ENCODE data around the gene UMOD. TPM values are rescaled to one million over a fixed set of nuclear protein-coding genes. Genes with fewer than 3 reads are reported as not detected.
A peak's percentile ranks its signal among the peaks of the same experiment; 100 is the strongest.

Gene UMOD
- total and polyA plus RNA-seq, 9 of the 15 experiments (the other 6 are each of a cell fraction or from before 2014, with no cell fraction given), result not detected

DNA sequence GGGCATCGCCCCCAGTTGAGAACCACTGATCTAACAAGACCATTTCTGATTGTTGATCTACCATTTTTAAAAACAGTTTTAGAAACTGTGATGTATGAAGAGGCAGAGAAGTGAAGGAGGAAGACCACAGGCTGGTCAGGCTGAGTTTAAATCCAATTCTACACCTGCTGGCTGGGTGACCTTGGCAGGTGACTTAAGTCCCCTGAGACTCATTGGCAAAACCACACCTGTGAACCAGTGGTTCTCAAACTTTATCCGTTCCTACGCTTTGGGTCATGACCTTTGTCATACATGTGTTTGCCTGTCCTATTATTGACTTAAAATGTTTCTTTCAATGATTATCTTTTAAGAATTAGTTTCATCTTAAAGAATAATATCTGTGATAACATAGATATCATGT, 27.5 kb downstream of the UMOD start:
- CTCF ChIA-PET (ENCODE audit: low intra/inter-chr PET ratio), result no interaction called here
- Histone ChIP-seq H4K20me1 (replicated peaks; ENCODE audit: control insufficient read depth, insufficient read depth, low read length) (no peaks in the 10 kb centered on the region), H3K4me3 (no peak overlapping the region), H3K4me2 (ENCODE audit: insufficient read depth, low read length) (no peak overlapping the region), H3K9me1 (ENCODE audit: control insufficient read depth, insufficient read depth, low read length) (no peaks in the 10 kb centered on the region), H3K27me3 (ENCODE audit: control insufficient read depth in 2 of 2, insufficient read depth in 2 of 2, low read length in 2 of 2) (peaks cover 0 to 12% of the 10 kb centered on the region in 2 experiments; a peak in 2 of 5 replicates), H3K79me2 (ENCODE audit: control insufficient read depth, insufficient read depth, low read length) (no peaks in the 10 kb centered on the region), H2AFZ (ENCODE audit: low read depth, low read length) (no peak overlapping the region), H3K27ac (ENCODE audit: extremely low read depth, low read depth, low read length) (no peak overlapping the region), H3K4me1 (replicated peaks in 1 of 2; ENCODE audit: control insufficient read depth in 2 of 2, insufficient read depth in 2 of 2, low read length in 2 of 2) (no peaks in the 10 kb centered on the region), H3K36me3 (ENCODE audit: control insufficient read depth, insufficient read depth, low read length) (no peaks in the 10 kb centered on the region), H3K9ac (ENCODE audit: insufficient read depth in 1 of 2, low read depth in 2 of 2, low read length in 2 of 2) (no peak overlapping the region), H3K9me3 (replicated peaks; ENCODE audit: control insufficient read depth, insufficient read depth, low read depth, low read length) (no peaks in the 10 kb centered on the region)
- TF ChIP-seq ZNF699 (CRISPR knock-in tag; IDR thresholded peaks at IDR 0.05; ENCODE audit: insufficient replicate concordance), result no peak
- TF ChIP-seq TRIM28 (IDR thresholded peaks at IDR 0.05), result no peak
- ATAC-seq (no peak), DNase-seq (ENCODE audit: extremely low read depth in 1 of 4, low spot score in 3 of 4) (no peak), FAIRE-seq (no peak)
- in situ Hi-C loops (cut with MboI), result no loop called here
- intact Hi-C loops (cut with micrococcal nuclease), result no loop called here
- WGBS (ENCODE audit: insufficient coverage, low coverage, missing lambda C conversion rate), result 0% methylated on average over 3 of the region's 3 CpGs
- no TSS peak for BruUV-seq (replicated peaks)
- POLR2A ChIA-PET, result no interaction called here

- Histone ChIP-seq H4K20me1 (replicated peaks; ENCODE audit: control insufficient read depth, insufficient read depth, low read length) (no peaks in the 10 kb centered on the region), H2AFZ (ENCODE audit: low read depth, low read length) (no peak overlapping the region), H3K79me2 (ENCODE audit: control insufficient read depth, insufficient read depth, low read length) (no peaks in the 10 kb centered on the region), H3K4me1 (replicated peaks in 1 of 2; ENCODE audit: control insufficient read depth in 2 of 2, insufficient read depth in 2 of 2, low read length in 2 of 2) (no peaks in the 10 kb centered on the region), H3K9ac (ENCODE audit: insufficient read depth in 1 of 2, low read depth in 2 of 2, low read length in 2 of 2) (peak overlapping the region in 1 of 2 experiments; percentile 19; a peak in 1 of 4 replicates), H3K4me2 (ENCODE audit: insufficient read depth, low read length) (no peak overlapping the region), H3K27ac (ENCODE audit: extremely low read depth, low read depth, low read length) (no peak overlapping the region), H3K9me1 (ENCODE audit: control insufficient read depth, insufficient read depth, low read length) (no peaks in the 10 kb centered on the region), H3K36me3 (ENCODE audit: control insufficient read depth, insufficient read depth, low read length) (no peaks in the 10 kb centered on the region), H3K27me3 (ENCODE audit: control insufficient read depth in 2 of 2, insufficient read depth in 2 of 2, low read length in 2 of 2) (peaks cover 0 to 12% of the 10 kb centered on the region in 2 experiments; a peak in 2 of 5 replicates), H3K9me3 (replicated peaks; ENCODE audit: control insufficient read depth, insufficient read depth, low read depth, low read length) (no peaks in the 10 kb centered on the region), H3K4me3 (no peak overlapping the region)
- CTCF ChIA-PET (ENCODE audit: low intra/inter-chr PET ratio), result no interaction called here
- 0% methylated on average over 9 of the region's 9 CpGs for WGBS (ENCODE audit: insufficient coverage, low coverage, missing lambda C conversion rate)
- POLR2A ChIA-PET, result interaction anchor here (0.8 kb wide), 1 partner anchor 71 kb away, joined by 3 read pairs; no protein-coding TSS in a partner anchor
- in situ Hi-C loops (cut with MboI), result no loop called here
- FAIRE-seq (no peak), ATAC-seq (no peak), DNase-seq (ENCODE audit: extremely low read depth in 1 of 4, low spot score in 3 of 4) (no peak)
- TF ChIP-seq ARHGAP35 (IDR thresholded peaks at IDR 0.05; ENCODE audit: partially characterized antibody) (no peak), CSDE1 (IDR thresholded peaks at IDR 0.05) (no peak), CUX1 (CRISPR knock-in tag; IDR thresholded peaks at IDR 0.05) (no peak), KDM1A (IDR thresholded peaks at IDR 0.05) (no peak)
- BruUV-seq (replicated peaks), result no TSS peak
- intact Hi-C loops (cut with micrococcal nuclease), result no loop called here
Observed at GRCh38 chr16:20323591-20324117, 28.9 kb downstream of the UMOD start.
